ENCODE results near the gene SLC9A9.

The SLC9A9 gene

GRCh38 chr3:143484846-143485512, 363.3 kb downstream of the SLC9A9 start:
- Histone ChIP-seq H3K4me3 (ENCODE audit: low read length) (no peak overlapping the region), H3K9me3 (ENCODE audit: control insufficient read depth, low read length) (no peaks in the 10 kb centered on the region), H3K27me3 (ENCODE audit: control insufficient read depth, insufficient read depth, low read length) (no peaks in the 10 kb centered on the region), H3K9ac (ENCODE audit: low read length) (no peak overlapping the region), H3K36me3 (ENCODE audit: control insufficient read depth, insufficient read depth, low read length) (no peaks in the 10 kb centered on the region), H3K4me1 (ENCODE audit: control insufficient read depth, insufficient read depth, low read length) (peaks cover 12% of the 10 kb centered on the region)

GRCh38 chr3:143483214-143483613, 365.1 kb downstream of the SLC9A9 start:
- Histone ChIP-seq H3K9me3 (ENCODE audit: control insufficient read depth, low read length) (no peaks in the 10 kb centered on the region), H3K4me1 (ENCODE audit: control insufficient read depth, insufficient read depth, low read length) (peaks cover 17% of the 10 kb centered on the region), H3K27me3 (ENCODE audit: control insufficient read depth, insufficient read depth, low read length) (no peaks in the 10 kb centered on the region), H3K36me3 (ENCODE audit: control insufficient read depth, insufficient read depth, low read length) (no peaks in the 10 kb centered on the region), H3K9ac (ENCODE audit: low read length) (no peak overlapping the region), H3K4me3 (ENCODE audit: low read length) (no peak overlapping the region)

GRCh38 chr3:143482106-143483088, 365.9 kb downstream of the SLC9A9 start:
- Histone ChIP-seq H3K4me1 (ENCODE audit: control insufficient read depth, insufficient read depth, low read length) (peaks cover 17% of the 10 kb centered on the region), H3K9ac (ENCODE audit: low read length) (no peak overlapping the region), H3K36me3 (ENCODE audit: control insufficient read depth, insufficient read depth, low read length) (no peaks in the 10 kb centered on the region), H3K4me3 (ENCODE audit: low read length) (no peak overlapping the region), H3K9me3 (ENCODE audit: control insufficient read depth, low read length) (no peaks in the 10 kb centered on the region), H3K27me3 (ENCODE audit: control insufficient read depth, insufficient read depth, low read length) (no peaks in the 10 kb centered on the region)

- Histone ChIP-seq H3K36me3 (ENCODE audit: control insufficient read depth, insufficient read depth, low read length) (no peaks in the 10 kb centered on the region), H3K4me1 (ENCODE audit: control insufficient read depth, insufficient read depth, low read length) (peaks cover 17% of the 10 kb centered on the region)
Measured at GRCh38 chr3:143480344-143480743, 367.9 kb downstream of the SLC9A9 start.

DNA sequence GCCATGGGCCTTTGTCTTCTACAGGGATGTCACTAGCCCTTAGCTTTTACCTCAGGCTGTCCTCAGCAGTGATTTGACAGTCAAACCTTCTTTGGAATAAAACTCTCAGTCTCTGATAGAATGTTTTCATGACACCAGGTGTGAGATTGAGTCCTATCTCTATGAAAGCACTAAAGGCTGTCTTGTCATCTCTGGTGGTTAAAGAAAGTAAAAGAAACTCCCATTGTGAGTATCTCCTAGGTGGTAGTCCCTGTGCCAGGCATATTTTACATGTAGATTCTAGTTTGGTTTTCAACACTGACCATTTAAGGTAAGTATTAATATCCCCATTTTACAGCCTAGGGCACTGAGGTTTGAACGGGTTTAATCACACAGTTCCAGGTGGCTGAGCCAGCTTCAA, 368.5 kb downstream of the SLC9A9 start:
- Histone ChIP-seq H3K27me3 (ENCODE audit: control insufficient read depth, insufficient read depth, low read length) (no peaks in the 10 kb centered on the region), H3K36me3 (ENCODE audit: control insufficient read depth, insufficient read depth, low read length) (no peaks in the 10 kb centered on the region), H3K9me3 (ENCODE audit: control insufficient read depth, low read length) (no peaks in the 10 kb centered on the region), H3K4me3 (ENCODE audit: low read length) (no peak overlapping the region), H3K4me1 (ENCODE audit: control insufficient read depth, insufficient read depth, low read length) (peaks cover 17% of the 10 kb centered on the region), H3K9ac (ENCODE audit: low read length) (no peak overlapping the region)

More at GRCh38 chr3:143480344-143480743, 367.9 kb downstream of the SLC9A9 start:
- no peak overlapping the region for H3K9ac ChIP-seq (ENCODE audit: low read length)
- no peaks in the 10 kb centered on the region for H3K27me3 ChIP-seq (ENCODE audit: control insufficient read depth, insufficient read depth, low read length)
- H3K4me3 ChIP-seq (ENCODE audit: low read length), result no peak overlapping the region
- no peaks in the 10 kb centered on the region for H3K9me3 ChIP-seq (ENCODE audit: control insufficient read depth, low read length)

DNA sequence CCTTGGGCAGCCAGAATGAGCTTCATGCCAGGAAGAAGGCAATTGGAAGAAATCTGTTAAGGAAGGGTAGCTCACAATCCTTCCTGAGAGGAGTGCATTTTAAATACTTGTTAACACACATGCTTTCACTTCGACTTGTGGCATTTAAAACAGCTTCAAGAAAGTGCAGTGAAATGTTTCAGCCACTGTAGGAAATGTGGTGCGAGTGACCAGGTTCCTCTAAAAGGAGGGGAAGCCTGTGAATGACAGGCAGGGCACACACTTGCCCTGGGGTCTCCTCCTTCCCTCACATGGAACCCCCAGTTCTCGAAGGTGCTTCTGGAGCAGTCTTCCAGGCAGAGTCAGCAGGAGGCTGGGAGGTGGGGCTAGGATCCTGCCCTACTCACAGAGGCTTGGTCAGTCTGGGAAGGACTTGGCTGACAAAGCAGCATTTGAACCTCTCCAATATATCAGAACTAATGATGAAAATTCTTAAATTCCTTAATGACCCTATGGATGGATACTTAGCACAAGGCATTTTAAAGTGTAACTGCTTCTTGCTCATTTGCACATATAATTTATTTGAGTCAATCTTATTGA, 370.1 kb downstream of the SLC9A9 start:
- Histone ChIP-seq H3K9me3 (ENCODE audit: control insufficient read depth, low read length) (no peaks in the 10 kb centered on the region), H3K4me1 (ENCODE audit: control insufficient read depth, insufficient read depth, low read length) (peaks cover 17% of the 10 kb centered on the region), H3K36me3 (ENCODE audit: control insufficient read depth, insufficient read depth, low read length) (no peaks in the 10 kb centered on the region)

GRCh38 chr3:143476965-143477640, 371.2 kb downstream of the SLC9A9 start:
- Histone ChIP-seq H3K27me3 (ENCODE audit: control insufficient read depth, insufficient read depth, low read length) (no peaks in the 10 kb centered on the region), H3K9ac (ENCODE audit: low read length) (no peak overlapping the region), H3K36me3 (ENCODE audit: control insufficient read depth, insufficient read depth, low read length) (no peaks in the 10 kb centered on the region), H3K9me3 (ENCODE audit: control insufficient read depth, low read length) (no peaks in the 10 kb centered on the region), H3K4me1 (ENCODE audit: control insufficient read depth, insufficient read depth, low read length) (peaks cover 17% of the 10 kb centered on the region), H3K4me3 (ENCODE audit: low read length) (no peak overlapping the region)

More for the DNA sequence above, 370.1 kb downstream of the SLC9A9 start:
- Histone ChIP-seq H3K9ac (ENCODE audit: low read length) (no peak overlapping the region), H3K27me3 (ENCODE audit: control insufficient read depth, insufficient read depth, low read length) (no peaks in the 10 kb centered on the region), H3K4me3 (ENCODE audit: low read length) (no peak overlapping the region)

DNA sequence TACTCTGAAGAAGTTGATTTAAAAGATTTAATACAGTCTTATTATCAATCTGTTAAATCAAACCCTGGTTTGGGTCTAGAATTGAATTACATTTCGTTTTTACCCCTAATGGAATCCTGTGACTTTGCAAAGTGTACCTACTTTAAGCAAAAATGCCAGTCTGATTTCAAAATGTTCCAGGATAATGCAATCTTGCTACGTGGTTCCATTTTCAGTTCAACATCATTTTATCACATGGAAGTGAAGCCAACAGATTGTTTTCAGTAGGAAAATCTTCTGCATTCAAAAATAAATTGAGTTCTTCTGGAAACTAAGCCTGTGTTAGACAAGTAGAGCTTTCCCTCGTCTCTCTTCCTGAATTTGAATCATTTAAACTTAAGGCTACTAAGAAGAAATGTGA, 372.3 kb downstream of the SLC9A9 start:
- H3K36me3 ChIP-seq (ENCODE audit: control insufficient read depth, insufficient read depth, low read length), result no peaks in the 10 kb centered on the region

DNA sequence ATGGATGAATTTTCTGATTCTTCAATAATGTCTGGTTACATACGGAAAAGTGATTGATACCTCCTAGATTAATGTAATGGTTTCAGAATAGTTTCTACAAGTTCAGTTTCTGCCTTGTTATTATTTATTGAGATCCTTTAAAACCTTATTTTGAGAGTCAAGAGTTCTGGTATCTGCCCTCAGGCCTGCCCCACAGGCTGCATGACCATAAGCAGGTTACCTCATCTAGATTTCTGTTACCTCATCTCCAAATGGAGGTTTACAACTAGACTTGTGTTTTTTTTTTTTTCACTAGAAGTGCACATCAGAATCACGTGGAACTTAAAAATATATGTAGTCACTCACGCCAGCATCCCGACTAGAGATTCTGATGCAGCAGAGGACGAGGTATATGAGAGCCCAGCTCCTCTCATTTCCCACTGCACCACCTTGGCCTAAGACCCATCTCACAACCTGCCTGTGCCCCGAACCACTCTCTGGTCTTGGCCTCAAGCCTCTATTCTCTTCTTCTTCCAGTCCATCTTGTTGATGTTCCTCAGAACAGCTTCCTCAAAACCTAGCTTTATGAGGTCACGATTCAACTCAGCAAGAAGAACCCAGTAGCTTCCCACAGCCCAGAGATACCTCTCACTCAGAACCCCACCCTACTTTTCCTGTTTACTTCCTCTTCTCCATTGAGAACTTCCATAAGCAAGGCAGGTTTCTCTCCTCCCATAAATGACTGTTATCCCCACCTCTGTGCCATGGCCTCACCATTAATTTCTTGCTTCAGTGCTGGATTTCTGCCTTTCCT, 375.3 kb downstream of the SLC9A9 start:
- Histone ChIP-seq H3K4me1 (ENCODE audit: control insufficient read depth, insufficient read depth, low read length) (no peaks in the 10 kb centered on the region), H3K9me3 (ENCODE audit: control insufficient read depth, low read length) (no peaks in the 10 kb centered on the region), H3K9ac (ENCODE audit: low read length) (no peak overlapping the region), H3K36me3 (ENCODE audit: control insufficient read depth, insufficient read depth, low read length) (no peaks in the 10 kb centered on the region), H3K4me3 (ENCODE audit: low read length) (no peak overlapping the region), H3K27me3 (ENCODE audit: control insufficient read depth, insufficient read depth, low read length) (no peaks in the 10 kb centered on the region)

More for the DNA sequence above, 372.3 kb downstream of the SLC9A9 start:
- no peaks in the 10 kb centered on the region for H3K9me3 ChIP-seq (ENCODE audit: control insufficient read depth, low read length)
- H3K4me3 ChIP-seq (ENCODE audit: low read length), result no peak overlapping the region
- H3K4me1 ChIP-seq (ENCODE audit: control insufficient read depth, insufficient read depth, low read length), result peaks cover 16% of the 10 kb centered on the region
- no peaks in the 10 kb centered on the region for H3K27me3 ChIP-seq (ENCODE audit: control insufficient read depth, insufficient read depth, low read length)
- H3K9ac ChIP-seq (ENCODE audit: low read length), result no peak overlapping the region

DNA sequence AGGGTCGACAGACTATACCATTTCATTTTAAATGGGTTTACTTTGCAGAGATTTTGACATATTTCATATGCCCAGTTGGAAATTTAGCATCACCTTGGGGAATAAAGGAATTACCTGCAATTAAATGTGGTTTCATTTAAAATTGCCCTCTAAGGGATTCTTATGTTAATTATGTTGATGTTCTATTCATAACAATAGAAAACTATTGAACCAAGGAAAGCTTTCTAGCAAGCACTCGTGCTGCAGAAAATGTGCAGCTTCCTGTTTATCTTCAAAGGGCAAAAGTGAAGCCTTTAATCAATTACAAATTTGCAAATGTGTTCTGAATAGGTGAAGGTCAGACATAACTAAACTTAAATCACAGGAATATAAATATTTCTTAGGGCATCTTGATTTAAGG, 376.6 kb downstream of the SLC9A9 start:
- Histone ChIP-seq H3K27me3 (ENCODE audit: control insufficient read depth, insufficient read depth, low read length) (no peaks in the 10 kb centered on the region), H3K4me1 (ENCODE audit: control insufficient read depth, insufficient read depth, low read length) (no peaks in the 10 kb centered on the region), H3K9ac (ENCODE audit: low read length) (no peak overlapping the region), H3K36me3 (ENCODE audit: control insufficient read depth, insufficient read depth, low read length) (no peaks in the 10 kb centered on the region), H3K4me3 (ENCODE audit: low read length) (no peak overlapping the region), H3K9me3 (ENCODE audit: control insufficient read depth, low read length) (no peaks in the 10 kb centered on the region)

- Histone ChIP-seq H3K27me3 (ENCODE audit: control insufficient read depth, insufficient read depth, low read length) (no peaks in the 10 kb centered on the region), H3K4me1 (ENCODE audit: control insufficient read depth, insufficient read depth, low read length) (no peaks in the 10 kb centered on the region), H3K36me3 (ENCODE audit: control insufficient read depth, insufficient read depth, low read length) (no peaks in the 10 kb centered on the region), H3K9me3 (ENCODE audit: control insufficient read depth, low read length) (no peaks in the 10 kb centered on the region), H3K4me3 (ENCODE audit: low read length) (no peak overlapping the region), H3K9ac (ENCODE audit: low read length) (no peak overlapping the region)
Measured at GRCh38 chr3:143469159-143469558, 379.1 kb downstream of the SLC9A9 start.
